Stomach (tissue), 4 donors: ENCODE results near the gene SEMA3D.

Source experiments
- CTCF ChIP-seq, 7 experiments: fragments of 450-650 bp in 4 of 7; fragments of 200-600 bp in 3 of 7; sonication (generic) in 3 of 7; IDR thresholded peaks; one replicate each; pipeline ENCODE4 v1.5.1; 2016 to 2019; ENCODE audit warnings: antibody characterized with exemption in 7 of 7, control low read depth in 2 of 7, mild to moderate bottlenecking in 1 of 7
- POLR2A ChIP-seq, 4 donors: fragments of 450-650 bp; IDR thresholded peaks; one replicate each; pipeline ENCODE4 v1.6.1; 2016; ENCODE audit warnings: antibody characterized with exemption in 4 of 4, control low read depth in 2 of 4, mild to moderate bottlenecking in 1 of 4, moderate library complexity in 1 of 4

- TF ChIP-seq CTCF (IDR thresholded peaks at IDR 0.05) (no peak), POLR2A (IDR thresholded peaks at IDR 0.05) (no peak)
Observed at GRCh38 chr7:85162721-85163120, 24.1 kb downstream of the SEMA3D start.
